ENCODE measurements around the gene CCDC180.
"Not testable (repeated sequence)": the region's sequence is repeated elsewhere in the genome, so short reads cannot be mapped to it uniquely, and the experiment has no call there.

Gene CCDC180

GRCh38 chr9:97321251-97321650 is 13.8 kb downstream of the CCDC180 start:
- Histone ChIP-seq H3K27ac (ENCODE audit: low read depth, low read length, severe bottlenecking) (no peak overlapping the region), H3K9me3 (ENCODE audit: control insufficient read depth, low read length) (no peaks in the 10 kb centered on the region), H3K36me3 (ENCODE audit: control insufficient read depth, insufficient read depth, low read length) (no peaks in the 10 kb centered on the region), H3K4me3 (ENCODE audit: extremely low read depth, insufficient read depth, low read length, poor library complexity, severe bottlenecking) (no peak overlapping the region), H3K4me1 (ENCODE audit: control insufficient read depth, insufficient read depth, low read length, poor library complexity, severe bottlenecking) (peaks cover 3% of the 10 kb centered on the region)
- WGBS, 2 experiments (ENCODE audit: insufficient coverage in 2 of 2) = 83 to 100% methylated on average over 1 of the region's 1 CpG

GRCh38 chr9:97321691-97322090 is 14.2 kb downstream of the CCDC180 start:
- Histone ChIP-seq H3K4me1 (ENCODE audit: control insufficient read depth, insufficient read depth, low read length, poor library complexity, severe bottlenecking) (peaks cover 3% of the 10 kb centered on the region), H3K9me3 (ENCODE audit: control insufficient read depth, low read length) (no peaks in the 10 kb centered on the region), H3K36me3 (ENCODE audit: control insufficient read depth, insufficient read depth, low read length) (no peaks in the 10 kb centered on the region), H3K4me3 (ENCODE audit: extremely low read depth, insufficient read depth, low read length, poor library complexity, severe bottlenecking) (no peak overlapping the region), H3K27ac (ENCODE audit: low read depth, low read length, severe bottlenecking) (no peak overlapping the region)
- WGBS, 2 experiments (ENCODE audit: insufficient coverage in 2 of 2) = 69 to 94% methylated on average over 4 of the region's 4 CpGs

GRCh38 chr9:97322105-97322504 is 14.6 kb downstream of the CCDC180 start:
- Histone ChIP-seq H3K36me3 (ENCODE audit: control insufficient read depth, insufficient read depth, low read length) (no peaks in the 10 kb centered on the region), H3K27ac (ENCODE audit: low read depth, low read length, severe bottlenecking) (no peak overlapping the region), H3K9me3 (ENCODE audit: control insufficient read depth, low read length) (no peaks in the 10 kb centered on the region), H3K4me1 (ENCODE audit: control insufficient read depth, insufficient read depth, low read length, poor library complexity, severe bottlenecking) (peaks cover 3% of the 10 kb centered on the region), H3K4me3 (ENCODE audit: extremely low read depth, insufficient read depth, low read length, poor library complexity, severe bottlenecking) (no peak overlapping the region)
- 75 to 92% methylated on average over 1 of the region's 1 CpG for WGBS, 2 experiments (ENCODE audit: insufficient coverage in 2 of 2)

- Histone ChIP-seq H3K36me3 (ENCODE audit: control insufficient read depth, insufficient read depth, low read length) (no peaks in the 10 kb centered on the region), H3K9me3 (ENCODE audit: control insufficient read depth, low read length) (no peaks in the 10 kb centered on the region), H3K4me3 (ENCODE audit: extremely low read depth, insufficient read depth, low read length, poor library complexity, severe bottlenecking) (no peak overlapping the region), H3K4me1 (ENCODE audit: control insufficient read depth, insufficient read depth, low read length, poor library complexity, severe bottlenecking) (peaks cover 3% of the 10 kb centered on the region), H3K27ac (ENCODE audit: low read depth, low read length, severe bottlenecking) (no peak overlapping the region)
- WGBS, 2 experiments (ENCODE audit: insufficient coverage in 2 of 2) = 76 to 90% methylated on average over 2 to 4 of the region's 5 CpGs
Measured at GRCh38 chr9:97324954-97325353, 17.5 kb downstream of the CCDC180 start.

GRCh38 chr9:97327562-97327961 is 20.1 kb downstream of the CCDC180 start:
- H3K9me3 ChIP-seq (ENCODE audit: control insufficient read depth, low read length) = no peaks in the 10 kb centered on the region
- no peaks in the 10 kb centered on the region for H3K4me1 ChIP-seq (ENCODE audit: control insufficient read depth, insufficient read depth, low read length, poor library complexity, severe bottlenecking)
- H3K36me3 ChIP-seq (ENCODE audit: control insufficient read depth, insufficient read depth, low read length) = no peaks in the 10 kb centered on the region
- 92 to 94% methylated on average over 5 to 6 of the region's 6 CpGs for WGBS, 2 experiments (ENCODE audit: insufficient coverage in 2 of 2)
- no peak overlapping the region for H3K27ac ChIP-seq (ENCODE audit: low read depth, low read length, severe bottlenecking)
- H3K4me3 ChIP-seq (ENCODE audit: extremely low read depth, insufficient read depth, low read length, poor library complexity, severe bottlenecking) = no peak overlapping the region

- no peak overlapping the region for H3K4me3 ChIP-seq (ENCODE audit: extremely low read depth, insufficient read depth, low read length, poor library complexity, severe bottlenecking)
- WGBS, 2 experiments (ENCODE audit: insufficient coverage in 2 of 2) = 92 to 93% methylated on average over 3 of the region's 3 CpGs
Measured at GRCh38 chr9:97332993-97333392, 25.5 kb downstream of the CCDC180 start.

GRCh38 chr9:97335622-97336021 is 28.2 kb downstream of the CCDC180 start:
- not testable (repeated sequence) for H3K4me3 ChIP-seq (ENCODE audit: extremely low read depth, insufficient read depth, low read length, poor library complexity, severe bottlenecking); H3K27ac ChIP-seq (ENCODE audit: low read depth, low read length, severe bottlenecking); H3K4me1 ChIP-seq (ENCODE audit: control insufficient read depth, insufficient read depth, low read length, poor library complexity, severe bottlenecking); H3K36me3 ChIP-seq (ENCODE audit: control insufficient read depth, insufficient read depth, low read length); H3K9me3 ChIP-seq (ENCODE audit: control insufficient read depth, low read length)
- WGBS, 2 experiments (ENCODE audit: insufficient coverage in 2 of 2) = 66 to 100% methylated on average over 2 of the region's 7 CpGs

More at GRCh38 chr9:97332993-97333392, 25.5 kb downstream of the CCDC180 start:
- Histone ChIP-seq H3K27ac (ENCODE audit: low read depth, low read length, severe bottlenecking) (no peak overlapping the region), H3K4me1 (ENCODE audit: control insufficient read depth, insufficient read depth, low read length, poor library complexity, severe bottlenecking) (no peaks in the 10 kb centered on the region), H3K36me3 (ENCODE audit: control insufficient read depth, insufficient read depth, low read length) (no peaks in the 10 kb centered on the region), H3K9me3 (ENCODE audit: control insufficient read depth, low read length) (no peaks in the 10 kb centered on the region)

GRCh38 chr9:97348871-97349270 is 41.4 kb downstream of the CCDC180 start:
- Histone ChIP-seq H3K27ac (ENCODE audit: low read depth, low read length, severe bottlenecking) (no peak overlapping the region), H3K36me3 (ENCODE audit: control insufficient read depth, insufficient read depth, low read length) (no peaks in the 10 kb centered on the region), H3K4me1 (ENCODE audit: control insufficient read depth, insufficient read depth, low read length, poor library complexity, severe bottlenecking) (no peaks in the 10 kb centered on the region), H3K4me3 (ENCODE audit: extremely low read depth, insufficient read depth, low read length, poor library complexity, severe bottlenecking) (no peak overlapping the region), H3K9me3 (ENCODE audit: control insufficient read depth, low read length) (no peaks in the 10 kb centered on the region)
- 90 to 94% methylated on average over 9 to 10 of the region's 10 CpGs for WGBS, 2 experiments (ENCODE audit: insufficient coverage in 2 of 2)

- Histone ChIP-seq H3K27ac (ENCODE audit: low read depth, low read length, severe bottlenecking) (no peak overlapping the region), H3K36me3 (ENCODE audit: control insufficient read depth, insufficient read depth, low read length) (no peaks in the 10 kb centered on the region), H3K4me3 (ENCODE audit: extremely low read depth, insufficient read depth, low read length, poor library complexity, severe bottlenecking) (no peak overlapping the region), H3K9me3 (ENCODE audit: control insufficient read depth, low read length) (no peaks in the 10 kb centered on the region), H3K4me1 (ENCODE audit: control insufficient read depth, insufficient read depth, low read length, poor library complexity, severe bottlenecking) (no peaks in the 10 kb centered on the region)
- 85 to 92% methylated on average over 1 of the region's 1 CpG for WGBS, 2 experiments (ENCODE audit: insufficient coverage in 2 of 2)
Measured at GRCh38 chr9:97349400-97349799, 41.9 kb downstream of the CCDC180 start.

- H3K36me3 ChIP-seq (ENCODE audit: control insufficient read depth, insufficient read depth, low read length) = no peaks in the 10 kb centered on the region
- 73 to 94% methylated on average over 3 to 4 of the region's 4 CpGs for WGBS, 2 experiments (ENCODE audit: insufficient coverage in 2 of 2)
- H3K27ac ChIP-seq (ENCODE audit: low read depth, low read length, severe bottlenecking) = no peak overlapping the region
- H3K9me3 ChIP-seq (ENCODE audit: control insufficient read depth, low read length) = no peaks in the 10 kb centered on the region
- no peaks in the 10 kb centered on the region for H3K4me1 ChIP-seq (ENCODE audit: control insufficient read depth, insufficient read depth, low read length, poor library complexity, severe bottlenecking)
- no peak overlapping the region for H3K4me3 ChIP-seq (ENCODE audit: extremely low read depth, insufficient read depth, low read length, poor library complexity, severe bottlenecking)
Measured at GRCh38 chr9:97354637-97355036, 47.2 kb downstream of the CCDC180 start.

GRCh38 chr9:97357056-97357455 is 49.6 kb downstream of the CCDC180 start:
- H3K4me1 ChIP-seq (ENCODE audit: control insufficient read depth, insufficient read depth, low read length, poor library complexity, severe bottlenecking) = no peaks in the 10 kb centered on the region
- H3K9me3 ChIP-seq (ENCODE audit: control insufficient read depth, low read length) = no peaks in the 10 kb centered on the region
- no peaks in the 10 kb centered on the region for H3K36me3 ChIP-seq (ENCODE audit: control insufficient read depth, insufficient read depth, low read length)
- H3K27ac ChIP-seq (ENCODE audit: low read depth, low read length, severe bottlenecking) = no peak overlapping the region
- no peak overlapping the region for H3K4me3 ChIP-seq (ENCODE audit: extremely low read depth, insufficient read depth, low read length, poor library complexity, severe bottlenecking)
- 72 to 85% methylated on average over 3 to 5 of the region's 5 CpGs for WGBS, 2 experiments (ENCODE audit: insufficient coverage in 2 of 2)

Measured in mesodermal cell (in vitro differentiated cells).